ENCODE measurements around the gene PCK2. TPM values are rescaled to one million over a fixed set of nuclear protein-coding genes. Genes with fewer than 3 reads are reported as not detected.

PCK2 gene
- total and polyA plus RNA-seq, 2 of the 8 experiments (the other 6 are each of a cell fraction or from before 2014, with no cell fraction given): 81.9 to 115 TPM

- TF ChIP-seq FOSL1 (IDR thresholded peaks at IDR 0.05; ENCODE audit: insufficient read depth, low read depth, low read length) (no peak), CTCF (IDR thresholded peaks at IDR 0.05; ENCODE audit: control extremely low read depth in 1 of 3, insufficient read depth in 1 of 3, low read depth in 1 of 3, low read length in 3 of 3) (no peak), JUN (IDR thresholded peaks at IDR 0.05; ENCODE audit: low read depth, low read length) (no peak), CHD1 (IDR thresholded peaks at IDR 0.05; ENCODE audit: low read depth, low read length) (no peak), SIX5 (IDR thresholded peaks at IDR 0.05; ENCODE audit: low read depth, low read length) (no peak)
These were observed 5.1 kb downstream of the PCK2 start (continued) for GRCh38 chr14:24098927-24099813.

Data from H1 (cell line).